Measurements from ENCODE around the gene RASSF5. TPM values are rescaled to one million over a fixed set of nuclear protein-coding genes. Genes with fewer than 3 reads are reported as not detected.

RASSF5 gene
- total and polyA plus RNA-seq, 9 of the 15 experiments (the other 6 are each of a cell fraction or from before 2014, with no cell fraction given), result 6.1 to 41.0 (median 25.2) TPM

DNA sequence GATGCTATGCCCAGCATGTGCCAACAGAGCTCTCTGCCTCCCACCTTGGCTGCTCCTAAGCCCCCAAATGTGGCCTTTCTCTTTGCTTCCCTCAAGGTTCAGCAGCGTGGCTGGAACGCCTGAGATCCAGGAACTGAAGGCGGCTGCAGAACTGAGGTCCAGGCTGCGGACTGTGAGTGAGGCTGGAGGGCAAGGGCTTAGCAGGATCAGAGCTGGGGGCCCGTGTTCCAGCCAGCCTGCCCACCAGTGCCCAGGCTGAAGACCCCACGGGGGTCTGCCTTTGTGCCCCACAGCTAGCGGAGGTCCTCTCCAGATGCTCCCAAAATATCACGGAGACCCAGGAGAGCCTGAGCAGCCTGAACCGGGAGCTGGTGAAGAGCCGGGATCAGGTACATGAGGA, 22.4 kb upstream of the RASSF5 start (continued):
- no peak for TF ChIP-seq REST (IDR thresholded peaks at IDR 0.05; ENCODE audit: borderline replicate concordance)
- TF ChIP-seq REST (CRISPR knock-in tag; IDR thresholded peaks at IDR 0.05; ENCODE audit: low read depth), result no peak
- no peak for TF ChIP-seq FOXM1 (IDR thresholded peaks at IDR 0.05; ENCODE audit: low read depth)
- no peak for TF ChIP-seq FOXM1 (CRISPR knock-in tag; IDR thresholded peaks at IDR 0.05; ENCODE audit: low read depth)
- TF ChIP-seq, protein P1, sequence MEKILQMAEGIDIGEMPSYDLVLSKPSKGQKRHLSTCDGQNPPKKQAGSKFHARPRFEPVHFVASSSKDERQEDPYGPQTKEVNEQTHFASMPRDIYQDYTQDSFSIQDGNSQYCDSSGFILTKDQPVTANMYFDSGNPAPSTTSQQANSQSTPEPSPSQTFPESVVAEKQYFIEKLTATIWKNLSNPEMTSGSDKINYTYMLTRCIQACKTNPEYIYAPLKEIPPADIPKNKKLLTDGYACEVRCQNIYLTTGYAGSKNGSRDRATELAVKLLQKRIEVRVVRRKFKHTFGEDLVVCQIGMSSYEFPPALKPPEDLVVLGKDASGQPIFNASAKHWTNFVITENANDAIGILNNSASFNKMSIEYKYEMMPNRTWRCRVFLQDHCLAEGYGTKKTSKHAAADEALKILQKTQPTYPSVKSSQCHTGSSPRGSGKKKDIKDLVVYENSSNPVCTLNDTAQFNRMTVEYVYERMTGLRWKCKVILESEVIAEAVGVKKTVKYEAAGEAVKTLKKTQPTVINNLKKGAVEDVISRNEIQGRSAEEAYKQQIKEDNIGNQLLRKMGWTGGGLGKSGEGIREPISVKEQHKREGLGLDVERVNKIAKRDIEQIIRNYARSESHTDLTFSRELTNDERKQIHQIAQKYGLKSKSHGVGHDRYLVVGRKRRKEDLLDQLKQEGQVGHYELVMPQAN (IDR thresholded peaks at IDR 0.05; ENCODE audit: borderline replicate concordance), result no peak

Data from K562 (cell line).